GM18498 (cell line): ENCODE data around the gene ATG5.
"Not testable (repeated sequence)": the region's sequence is repeated elsewhere in the genome, so short reads cannot be mapped to it uniquely, and the experiment has no call there.

ENCODE experiments used
- ATAC-seq: cut with Tn5 transposase; IDR thresholded peaks from one replicate; pipeline ENCODE4 v1.9.1; 2021; ENCODE audit warnings: mild to moderate bottlenecking, moderate library complexity; ENCODE audit not compliant: unreplicated experiment

Gene ATG5

DNA sequence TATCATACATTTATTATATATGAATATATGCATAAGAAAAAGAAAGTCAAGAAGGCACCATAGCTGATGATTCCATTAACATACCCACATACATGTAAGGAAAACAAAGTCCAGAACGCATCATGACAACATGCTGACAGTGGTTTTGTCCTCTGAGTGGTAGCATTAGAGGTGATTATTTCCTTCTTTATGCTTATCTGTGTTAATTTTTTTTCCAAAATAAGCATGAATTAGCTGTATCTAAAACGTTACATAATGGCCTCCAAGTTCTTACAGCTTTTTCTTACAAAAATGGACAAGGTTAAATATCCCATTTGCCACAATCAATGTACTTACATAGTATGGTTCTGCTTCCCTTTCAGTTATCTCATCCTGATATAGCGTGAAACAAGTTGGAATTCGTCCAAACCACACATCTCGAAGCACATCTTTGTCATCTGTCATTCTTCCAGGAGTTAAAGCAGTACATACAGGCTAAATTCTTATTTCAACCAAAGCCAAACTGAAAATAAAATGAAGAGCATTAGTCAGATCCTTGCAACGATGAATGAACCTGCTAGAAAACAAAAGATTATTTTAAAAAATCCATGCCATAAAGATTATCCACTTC is 9.7 kb downstream of the ATG5 start:
- no peak for ATAC-seq

GRCh38 chr6:106309766-106310373 is 15.7 kb downstream of the ATG5 start:
- no peak for ATAC-seq

DNA sequence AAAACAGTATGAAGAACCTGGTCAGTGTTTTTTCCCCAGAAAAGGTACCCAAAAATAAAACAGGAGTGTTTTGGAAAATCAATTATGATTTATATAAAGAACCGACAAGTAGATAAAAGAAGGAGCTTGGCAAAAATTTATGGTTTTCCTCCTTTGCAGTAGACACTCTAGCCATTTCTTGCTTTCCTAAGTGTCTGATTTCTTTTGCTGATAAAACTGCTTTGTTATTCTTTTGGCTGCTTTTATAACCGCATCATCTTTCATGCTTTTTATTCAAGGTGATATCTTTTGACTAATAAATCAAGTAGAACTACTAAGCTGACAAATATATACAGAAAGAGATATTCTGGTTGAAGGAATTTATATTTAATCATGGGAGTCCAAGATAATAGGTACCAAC is 16.6 kb downstream of the ATG5 start:
- ATAC-seq, result no peak

DNA sequence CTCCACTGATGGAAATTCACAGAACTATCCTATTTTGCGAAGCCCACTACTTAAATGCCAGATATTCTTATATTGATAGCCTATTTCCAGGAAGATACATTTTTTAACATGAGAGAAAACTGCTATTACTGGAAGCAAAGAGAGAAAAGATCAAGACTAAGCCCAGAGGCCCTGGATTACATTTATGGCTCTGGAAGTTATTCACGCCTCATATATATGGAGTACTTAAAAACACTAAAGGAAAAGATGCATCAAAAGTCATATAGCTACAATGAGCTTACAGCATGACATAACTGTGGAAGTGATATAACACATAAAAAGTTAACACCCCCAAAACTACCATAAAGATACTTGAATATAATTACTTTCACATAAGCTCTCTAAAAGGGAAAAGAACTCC is 19.8 kb downstream of the ATG5 start:
- ATAC-seq, result no peak

- ATAC-seq, result no peak
Observed at GRCh38 chr6:106300944-106301343, 24.6 kb downstream of the ATG5 start.

DNA sequence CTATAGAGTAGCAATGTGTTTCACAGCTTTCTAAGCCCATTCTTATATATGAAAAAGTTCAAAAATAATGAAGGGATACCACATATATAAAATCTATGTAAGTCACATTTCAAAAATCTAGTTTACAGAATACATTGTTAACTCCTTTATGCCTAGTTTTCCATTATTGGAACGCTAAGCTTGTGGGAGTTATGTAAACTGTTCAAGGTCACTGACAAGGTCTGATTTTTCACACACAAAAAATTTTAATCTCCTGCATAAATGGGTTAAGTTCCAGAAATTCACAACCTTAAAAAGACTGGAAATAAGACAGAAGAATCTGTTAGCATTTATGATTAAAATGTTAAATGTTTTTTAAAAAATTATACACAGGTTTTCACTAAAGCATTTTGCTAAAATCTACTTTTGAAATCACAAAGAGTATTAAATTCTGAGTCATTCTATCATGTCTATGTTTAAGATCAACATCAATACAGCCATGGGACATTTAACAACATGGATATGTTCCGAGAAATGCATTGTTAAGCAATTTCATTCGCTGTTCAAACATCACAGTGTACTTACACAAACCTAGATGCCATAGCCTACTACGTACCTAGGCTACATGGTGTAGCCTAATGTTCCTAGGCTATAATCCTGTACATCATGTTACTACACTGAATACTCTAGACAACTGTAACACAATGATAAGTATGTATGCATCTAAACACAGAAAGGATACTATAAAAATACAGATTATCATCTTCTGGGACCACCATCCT is 25.4 kb downstream of the ATG5 start:
- no peak for ATAC-seq

DNA sequence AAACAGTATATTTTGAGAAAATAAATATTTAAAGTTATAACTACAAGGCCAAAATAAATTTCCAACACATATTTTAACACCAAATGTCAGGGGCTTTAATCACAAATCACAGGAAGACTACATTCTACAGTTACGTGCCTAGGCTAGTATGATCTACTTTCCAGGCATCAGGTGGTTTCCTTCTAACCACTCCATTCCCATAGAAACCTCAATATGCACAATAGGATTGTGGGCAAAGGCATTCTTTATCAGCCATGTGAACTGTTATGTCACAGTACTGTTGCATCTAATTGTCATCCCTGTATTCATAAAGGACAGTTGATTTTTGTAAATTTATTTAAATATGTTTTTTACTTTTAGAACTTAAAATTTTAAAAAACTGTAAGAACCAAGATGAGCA is 32.4 kb downstream of the ATG5 start:
- no peak for ATAC-seq

- ATAC-seq, result no peak
Observed at GRCh38 chr6:106290954-106291353, 34.6 kb downstream of the ATG5 start.

DNA sequence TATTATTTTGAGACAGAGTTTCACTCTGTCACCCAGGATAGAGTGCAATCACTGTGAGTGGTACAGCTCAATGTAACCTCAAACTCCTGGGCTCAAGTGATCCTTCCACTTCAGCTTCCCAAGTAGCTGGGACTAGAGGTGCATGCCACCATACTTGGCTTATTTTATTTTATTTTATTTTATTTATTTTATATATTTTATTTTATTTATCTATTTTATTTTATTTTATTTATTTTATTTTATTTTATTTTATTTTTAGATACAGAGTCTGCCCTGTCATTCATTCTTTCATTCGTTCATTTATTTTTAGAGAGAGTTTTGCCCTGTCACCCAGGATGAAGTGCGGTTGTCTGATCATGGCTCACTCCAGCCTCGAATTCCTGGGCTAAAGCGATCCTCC is 35.5 kb downstream of the ATG5 start:
- ATAC-seq, result no peak

- ATAC-seq, result no peak
Observed at GRCh38 chr6:106287215-106287614, 38.3 kb downstream of the ATG5 start.

- no peak for ATAC-seq
Observed at GRCh38 chr6:106286746-106287145, 38.8 kb downstream of the ATG5 start.

DNA sequence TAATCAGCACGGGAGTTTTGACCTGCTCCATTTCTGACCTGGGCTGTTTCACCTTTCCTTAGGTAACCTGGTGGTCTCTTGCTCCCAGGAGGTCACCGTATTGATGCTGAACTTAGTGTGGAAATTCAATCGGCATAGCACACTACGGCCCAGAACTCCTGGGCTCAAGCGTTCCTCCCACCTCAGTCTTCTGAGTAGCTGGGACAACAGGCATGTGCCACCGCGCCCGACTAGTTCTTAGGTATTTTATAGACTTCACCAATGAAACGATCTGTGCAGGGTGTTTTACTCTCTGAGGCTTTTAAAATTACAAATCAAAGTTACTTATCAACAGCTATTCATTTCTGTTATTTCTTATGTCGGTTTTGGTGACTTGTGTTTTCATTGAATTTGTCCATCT is 42.1 kb downstream of the ATG5 start:
- no peak for ATAC-seq

GRCh38 chr6:106281661-106282060 is 43.9 kb downstream of the ATG5 start:
- no peak for ATAC-seq

- no peak for ATAC-seq
Observed at GRCh38 chr6:106281088-106281487, 44.5 kb downstream of the ATG5 start.

GRCh38 chr6:106279179-106279578 is 46.4 kb downstream of the ATG5 start:
- no peak for ATAC-seq

GRCh38 chr6:106275692-106276091 is 49.9 kb downstream of the ATG5 start:
- no peak for ATAC-seq

DNA sequence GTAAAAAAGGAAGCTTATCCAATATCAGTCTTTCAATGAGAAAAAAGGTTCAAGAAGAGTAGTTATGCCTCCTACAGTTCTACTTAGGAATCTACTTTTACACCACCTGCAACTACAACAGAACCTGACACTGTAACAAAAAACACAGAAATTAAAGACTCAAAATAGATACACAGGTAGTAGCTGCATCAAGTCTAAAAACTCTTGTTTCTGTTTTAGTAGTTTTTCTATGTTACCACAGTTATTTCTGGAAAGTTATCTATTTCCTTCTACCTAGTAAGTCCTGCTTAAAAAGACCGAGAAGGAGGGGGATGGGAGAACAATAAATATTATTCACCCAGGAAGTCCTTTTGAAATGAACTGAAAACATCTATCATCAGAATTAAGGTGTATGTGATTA is 52.5 kb downstream of the ATG5 start:
- ATAC-seq, result peak; percentile 77

DNA sequence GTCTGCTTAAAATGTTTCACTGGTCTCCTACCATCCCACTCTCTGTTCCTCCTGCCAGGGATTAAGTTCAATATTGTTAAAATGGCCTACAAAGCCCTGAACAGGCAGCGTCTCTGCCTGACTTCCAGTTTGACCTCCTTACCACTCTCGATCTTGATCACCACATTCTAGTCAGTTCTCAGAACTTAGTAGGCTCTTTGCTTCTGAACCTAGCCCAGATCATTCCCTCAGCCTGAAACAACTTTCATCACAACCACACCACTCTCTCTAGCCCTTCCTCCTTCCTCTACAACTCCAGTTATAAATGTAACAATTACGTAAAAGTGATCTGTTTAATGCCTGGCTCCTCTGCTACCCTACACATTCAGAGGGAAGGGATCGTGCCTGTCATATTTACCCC is 53.3 kb downstream of the ATG5 start:
- no peak for ATAC-seq

DNA sequence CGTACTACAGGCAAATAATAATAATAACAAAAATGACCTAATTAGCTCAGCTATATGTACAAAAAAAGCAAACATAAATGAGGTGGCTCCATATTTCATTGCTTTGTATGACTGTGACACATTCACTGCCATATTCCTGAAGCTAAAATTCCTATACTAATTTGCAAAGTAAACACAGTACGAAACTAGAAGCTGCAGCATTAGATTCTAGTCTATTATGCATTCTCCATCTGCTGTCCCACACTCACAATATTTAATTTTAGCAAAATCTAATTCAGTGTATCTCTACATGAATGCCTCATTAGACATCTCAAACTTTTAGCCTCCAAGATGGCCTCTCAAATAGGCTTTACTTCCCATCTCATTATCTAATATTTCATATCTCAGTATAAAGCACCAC is 55.1 kb downstream of the ATG5 start:
- ATAC-seq, result no peak

DNA sequence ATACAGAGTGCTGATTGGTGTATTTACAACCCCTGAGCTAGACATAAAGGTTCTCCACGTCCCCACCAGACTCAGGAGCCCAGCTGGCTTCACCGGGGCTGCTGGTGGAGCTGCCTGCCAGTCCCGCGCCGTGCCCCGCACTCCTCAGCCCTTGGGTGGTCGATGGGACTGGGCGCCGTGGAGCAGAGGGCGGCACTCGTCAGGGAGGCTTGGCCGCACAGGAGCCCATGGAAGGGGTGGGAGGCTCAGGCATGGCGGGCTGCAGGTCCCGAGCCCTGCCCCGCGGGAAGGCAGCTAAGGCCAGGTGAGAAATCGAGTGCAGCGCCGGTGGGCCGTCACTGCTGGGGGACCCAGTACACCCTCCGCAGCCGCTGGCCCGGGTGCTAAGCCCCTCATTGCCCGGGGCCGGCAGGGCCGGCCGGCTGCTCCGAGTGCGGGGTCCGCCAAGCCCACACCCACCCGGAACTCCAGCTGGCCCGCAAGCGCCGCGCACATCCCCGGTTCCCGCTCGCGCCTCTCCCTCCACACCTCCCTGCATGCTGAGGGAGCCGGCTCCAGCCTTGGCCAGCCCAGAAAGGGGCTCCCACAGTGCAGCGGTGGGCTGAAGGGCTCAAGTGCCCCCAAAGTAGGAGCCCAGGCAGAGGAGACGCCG is 56.2 kb downstream of the ATG5 start:
- ATAC-seq, result not testable (repeated sequence)

- not testable (repeated sequence) for ATAC-seq
Observed at GRCh38 chr6:106268500-106268899, 57.1 kb downstream of the ATG5 start.

DNA sequence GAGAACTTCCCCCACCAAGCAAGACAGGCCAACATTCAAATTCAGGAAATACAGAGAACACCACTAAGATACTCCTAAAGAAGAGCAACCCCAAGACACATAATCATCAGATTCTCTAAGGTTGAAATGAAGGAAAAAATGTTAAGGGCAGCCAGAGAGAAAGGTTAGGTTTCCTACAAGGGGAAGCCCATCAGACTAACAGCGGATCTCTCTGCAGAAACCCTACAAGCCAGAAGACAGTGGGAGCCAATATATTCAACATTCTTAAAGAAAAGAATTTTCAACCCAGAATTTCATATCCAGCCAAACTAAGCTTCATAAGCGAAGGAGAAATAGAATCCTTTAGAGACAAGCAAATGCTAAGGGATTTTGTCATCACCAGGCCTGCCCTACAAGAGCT is 61.1 kb downstream of the ATG5 start:
- ATAC-seq, result not testable (repeated sequence)
